ENCODE results near the gene NCKAP1. TPM values are rescaled to one million over a fixed set of nuclear protein-coding genes. Genes with fewer than 3 reads are reported as not detected.

NCKAP1 gene
- total and polyA plus RNA-seq, 10 of the 15 experiments (the other 5 are each of a cell fraction or from before 2014, with no cell fraction given): 0.11 to 1.5 (median 0.52) TPM

DNA sequence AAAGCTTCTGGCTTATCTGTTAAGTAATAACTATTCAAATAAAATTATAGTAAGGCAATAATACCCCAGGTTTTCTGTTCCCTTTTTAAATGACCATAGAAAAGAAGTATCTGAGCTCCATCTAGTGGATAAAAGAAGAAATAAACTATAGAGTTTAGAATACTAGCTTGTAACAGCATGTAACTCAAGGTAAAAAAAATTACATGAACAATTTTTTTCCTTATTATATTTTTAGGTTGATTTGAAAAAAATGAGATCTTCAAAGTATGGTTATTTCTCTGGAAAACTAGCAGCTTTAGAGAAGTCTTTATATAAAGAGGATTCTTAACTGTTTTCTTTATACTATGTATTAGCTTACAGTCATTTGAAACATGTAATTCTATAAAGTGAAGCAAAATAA is 58.1 kb downstream of the NCKAP1 start (continued):
- no peak for TF ChIP-seq ZBTB40 (IDR thresholded peaks at IDR 0.05; ENCODE audit: borderline replicate concordance)
- no peak for TF ChIP-seq ZNF384 (IDR thresholded peaks at IDR 0.05; ENCODE audit: borderline replicate concordance, low read depth, low read length)
- no peak for TF ChIP-seq E4F1 (IDR thresholded peaks at IDR 0.05; ENCODE audit: borderline replicate concordance, partially characterized antibody)

GRCh38 chr2:182977463-182977862 is 60.8 kb downstream of the NCKAP1 start:
- H3K4me2 ChIP-seq (ENCODE audit: control insufficient read depth, insufficient read depth): no peak overlapping the region
- no peak overlapping the region for H3K9ac ChIP-seq (ENCODE audit: control insufficient read depth, insufficient read depth, low read length)
- ChIA-PET SMC1A (ENCODE audit: uncharacterized antibody, unreplicated experiment) (interaction anchor here (0.6 to 4.2 kb wide), 4 partner anchors 100 to 399 kb away, joined by 3 to 47 read pairs (median 4); no protein-coding TSS in a partner anchor), POLR2A (interaction anchor here (0.6 kb wide), 1 partner anchor 11 kb away, joined by 3 read pairs; no protein-coding TSS in a partner anchor), RAD21 (ENCODE audit: unreplicated experiment) (interaction anchor here (4.8 kb wide), 1 partner anchor 311 kb away, joined by 52 read pairs; no protein-coding TSS in a partner anchor), CTCF (interaction anchor here (0.7 to 5.7 kb wide), 4 partner anchors 74 to 366 kb away, joined by 3 to 93 read pairs (median 4); no protein-coding TSS in a partner anchor)
- intact Hi-C loops (cut with micrococcal nuclease; ENCODE audit: unreplicated experiment): no loop called here
- no peak overlapping the region for H3K4me3 ChIP-seq
- no peak overlapping the region for H3K27ac ChIP-seq (ENCODE audit: control insufficient read depth, insufficient read depth)
- H3K27me3 ChIP-seq (replicated peaks in 1 of 2; ENCODE audit: control insufficient read depth in 2 of 2, insufficient read depth in 2 of 2, low read length in 1 of 2): no peaks in the 10 kb centered on the region
- no TSS peak for BruUV-seq (replicated peaks)
- no peaks in the 10 kb centered on the region for H3K79me2 ChIP-seq (ENCODE audit: control insufficient read depth, insufficient read depth, low read length)
- DNase-seq (ENCODE audit: low read depth, low spot score) (no peak), FAIRE-seq (no peak), ATAC-seq (peak; percentile 59)
- in situ Hi-C loops (cut with MboI): loop anchor here (25.0 kb wide), 1 partner anchor 790 kb away; no protein-coding TSS in a partner anchor
- WGBS (ENCODE audit: insufficient coverage, insufficient replicate concordance, low lambda C conversion rate, missing lambda C conversion rate): 82% methylated on average over 1 of the region's 1 CpG
- H3K36me3 ChIP-seq (ENCODE audit: control insufficient read depth in 2 of 2, insufficient read depth in 2 of 2, low read length in 1 of 2): no peaks in the 10 kb centered on the region
- no peaks in the 10 kb centered on the region for H3K9me3 ChIP-seq (replicated peaks; ENCODE audit: control insufficient read depth, insufficient read depth, low read length)
- H2AFZ ChIP-seq (ENCODE audit: control insufficient read depth, low read depth, low read length): no peak overlapping the region
- H4K20me1 ChIP-seq (ENCODE audit: control insufficient read depth, insufficient read depth): no peaks in the 10 kb centered on the region
- H3K4me1 ChIP-seq (ENCODE audit: control insufficient read depth, insufficient read depth, low read length): no peaks in the 10 kb centered on the region
- TF ChIP-seq, protein P1, sequence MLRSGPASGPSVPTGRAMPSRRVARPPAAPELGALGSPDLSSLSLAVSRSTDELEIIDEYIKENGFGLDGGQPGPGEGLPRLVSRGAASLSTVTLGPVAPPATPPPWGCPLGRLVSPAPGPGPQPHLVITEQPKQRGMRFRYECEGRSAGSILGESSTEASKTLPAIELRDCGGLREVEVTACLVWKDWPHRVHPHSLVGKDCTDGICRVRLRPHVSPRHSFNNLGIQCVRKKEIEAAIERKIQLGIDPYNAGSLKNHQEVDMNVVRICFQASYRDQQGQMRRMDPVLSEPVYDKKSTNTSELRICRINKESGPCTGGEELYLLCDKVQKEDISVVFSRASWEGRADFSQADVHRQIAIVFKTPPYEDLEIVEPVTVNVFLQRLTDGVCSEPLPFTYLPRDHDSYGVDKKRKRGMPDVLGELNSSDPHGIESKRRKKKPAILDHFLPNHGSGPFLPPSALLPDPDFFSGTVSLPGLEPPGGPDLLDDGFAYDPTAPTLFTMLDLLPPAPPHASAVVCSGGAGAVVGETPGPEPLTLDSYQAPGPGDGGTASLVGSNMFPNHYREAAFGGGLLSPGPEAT (IDR thresholded peaks at IDR 0.05; ENCODE audit: low read depth): no peak
- TF ChIP-seq PKNOX1 (IDR thresholded peaks at IDR 0.05) (no peak), CBX3 (IDR thresholded peaks at IDR 0.05; ENCODE audit: borderline replicate concordance, low read depth) (no peak), RUNX3 (IDR thresholded peaks at IDR 0.05; ENCODE audit: low read length) (no peak), NBN (IDR thresholded peaks at IDR 0.05) (no peak)
- TF ChIP-seq, protein P2, sequence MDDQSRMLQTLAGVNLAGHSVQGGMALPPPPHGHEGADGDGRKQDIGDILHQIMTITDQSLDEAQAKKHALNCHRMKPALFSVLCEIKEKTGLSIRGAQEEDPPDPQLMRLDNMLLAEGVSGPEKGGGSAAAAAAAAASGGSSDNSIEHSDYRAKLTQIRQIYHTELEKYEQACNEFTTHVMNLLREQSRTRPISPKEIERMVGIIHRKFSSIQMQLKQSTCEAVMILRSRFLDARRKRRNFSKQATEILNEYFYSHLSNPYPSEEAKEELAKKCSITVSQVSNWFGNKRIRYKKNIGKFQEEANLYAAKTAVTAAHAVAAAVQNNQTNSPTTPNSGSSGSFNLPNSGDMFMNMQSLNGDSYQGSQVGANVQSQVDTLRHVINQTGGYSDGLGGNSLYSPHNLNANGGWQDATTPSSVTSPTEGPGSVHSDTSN (IDR thresholded peaks at IDR 0.05; ENCODE audit: insufficient replicate concordance, low read depth, low read length): no peak
